Common myeloid progenitor, CD34-positive (primary cell): ENCODE data around the gene DNAH8.

Experiments used
- CTCF ChIA-PET: fragments of 350-600 bp; sonication (Branson Sonifier 250); formaldehyde crosslinking; loops from one replicate; lab custom pipeline; 2021; ENCODE audit warnings: antibody characterized with exemption; lab: Charles Lee
- POLR2A ChIA-PET: fragments of 350-600 bp; sonication (Branson Sonifier 250); formaldehyde crosslinking; loops from one replicate; lab custom pipeline; 2021; ENCODE audit warnings: antibody characterized with exemption; lab: Charles Lee
- DNase-seq, 3 donors: peaks; one replicate each; pipeline versions ENCODE4 v3.0.0 to v3.0.0-alpha.2; 2013
- H3K27ac ChIP-seq, 2 experiments: 1 replicate in 1 of 2; 2 replicates in 1 of 2; pipeline ENCODE4 v1.7.0; 2013; ENCODE audit warnings: inconsistent platforms in 2 of 2, low read length in 2 of 2, mild to moderate bottlenecking in 2 of 2, low read depth in 1 of 2, moderate library complexity in 1 of 2; ENCODE audit not compliant: severe bottlenecking in 2 of 2, insufficient read depth in 1 of 2, poor library complexity in 1 of 2
- H3K27me3 ChIP-seq, 5 experiments: replicated peaks in 2 of 5; 1 replicate in 3 of 5; 2 replicates in 2 of 5; pipeline versions ENCODE4 v1.6.1 to v1.7.0; 2013; ENCODE audit warnings: low read length in 4 of 5, mild to moderate bottlenecking in 2 of 5, moderate library complexity in 2 of 5, inconsistent platforms in 1 of 5; ENCODE audit not compliant: insufficient read depth in 5 of 5, control insufficient read depth in 4 of 5
- H3K36me3 ChIP-seq, 4 experiments: 1 replicate in 2 of 4; 2 replicates in 2 of 4; pipeline versions ENCODE4 v1.6.1 to v1.7.0; 2013; ENCODE audit warnings: low read length in 3 of 4, control low read depth in 1 of 4, mild to moderate bottlenecking in 1 of 4; ENCODE audit not compliant: control insufficient read depth in 4 of 4, insufficient read depth in 4 of 4
- H3K4me1 ChIP-seq, 4 experiments: 1 replicate in 3 of 4; 2 replicates in 1 of 4; pipeline versions ENCODE4 v1.6.1 to v1.7.1; 2013; ENCODE audit warnings: low read length in 3 of 4, mild to moderate bottlenecking in 3 of 4, control low read depth in 1 of 4, inconsistent platforms in 1 of 4, moderate library complexity in 1 of 4; ENCODE audit not compliant: control insufficient read depth in 4 of 4, insufficient read depth in 4 of 4; ENCODE audit errors: control extremely low read depth in 1 of 4
- H3K4me3 ChIP-seq, 7 experiments: 1 replicate in 4 of 7; 2 replicates in 3 of 7; pipeline versions ENCODE4 v1.5.1 to v1.7.0; 2013; ENCODE audit warnings: mild to moderate bottlenecking in 7 of 7, low read length in 6 of 7, moderate library complexity in 6 of 7, inconsistent platforms in 2 of 7, low read depth in 2 of 7, control low read depth in 1 of 7; ENCODE audit not compliant: insufficient read depth in 4 of 7, control insufficient read depth in 1 of 7; ENCODE audit errors: extremely low read depth in 1 of 7
- H3K9me3 ChIP-seq, 5 experiments: 1 replicate in 4 of 5; 2 replicates in 1 of 5; pipeline versions ENCODE4 v1.6.1 to v1.7.1; 2013; ENCODE audit warnings: low read length in 4 of 5, mild to moderate bottlenecking in 2 of 5, inconsistent platforms in 1 of 5, low read depth in 1 of 5, moderate library complexity in 1 of 5; ENCODE audit not compliant: control insufficient read depth in 4 of 5, insufficient read depth in 2 of 5; ENCODE audit errors: control extremely low read depth in 1 of 5
- WGBS: methylation state at CpG from one replicate; pipeline ENCODE4 v1.1.5; 2013; ENCODE audit not compliant: insufficient coverage; 5-methylcytosine and 5-hydroxymethylcytosine counted together

Gene DNAH8

GRCh38 chr6:38724343-38724742 lies 9.2 kb downstream of the DNAH8 start:
- Histone ChIP-seq H3K27me3 (no peaks in the 10 kb centered on the region), H3K4me3 (no peak overlapping the region), H3K4me1 (peaks cover 0 to 3% (median 0%) of the 10 kb centered on the region in 4 experiments), H3K9me3 (peaks cover 0 to 1% (median 0%) of the 10 kb centered on the region in 5 experiments), H3K36me3 (no peaks in the 10 kb centered on the region), H3K27ac (no peak overlapping the region)
- 100% methylated on average over 1 of the region's 5 CpGs for WGBS
- ChIA-PET CTCF (no interaction called here), POLR2A (no interaction called here)
- DNase-seq = no peak

DNA sequence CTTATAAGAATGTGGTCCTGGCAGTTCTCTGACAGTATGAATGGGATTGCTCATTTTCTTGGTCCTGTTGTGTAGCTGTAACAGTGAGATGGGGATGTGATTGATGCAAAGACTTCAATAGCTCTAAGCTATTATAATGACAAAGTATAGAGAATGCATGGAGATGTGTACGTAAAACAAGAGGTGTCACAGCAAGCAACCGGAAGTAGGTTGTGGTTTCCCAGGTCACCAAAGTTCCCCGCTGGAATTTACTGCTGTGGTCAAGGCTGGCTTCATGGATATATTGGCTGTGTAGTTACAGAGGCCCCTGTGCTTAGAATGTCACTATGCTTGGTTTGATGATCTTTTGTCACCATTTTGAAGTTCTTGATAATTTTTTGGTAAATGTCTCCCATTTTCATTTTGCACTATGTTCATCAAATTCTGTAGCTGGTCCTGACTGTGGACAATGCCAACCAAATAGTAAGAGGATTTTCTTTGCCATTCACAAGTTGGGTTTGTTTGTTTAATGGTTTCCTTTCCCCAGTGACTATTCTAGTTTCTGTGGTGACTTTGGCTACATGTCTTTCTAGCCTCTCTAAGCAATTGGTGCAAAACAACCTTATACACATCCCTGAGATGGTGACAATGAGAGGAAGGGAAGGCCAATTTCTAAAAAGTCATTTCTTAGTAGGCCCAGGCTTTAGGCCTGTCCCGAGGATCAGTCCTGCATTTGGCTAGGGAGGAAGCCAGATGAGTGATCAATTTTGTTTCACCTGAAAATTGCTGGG lies 10.5 kb downstream of the DNAH8 start:
- no peak overlapping the region for H3K4me3 ChIP-seq
- no peaks in the 10 kb centered on the region for H3K36me3 ChIP-seq
- POLR2A ChIA-PET = no interaction called here
- CTCF ChIA-PET = no interaction called here
- DNase-seq = peak in 2 of 3 donors; percentile 11 to 13
- peaks cover 0 to 1% (median 0%) of the 10 kb centered on the region in 5 experiments for H3K9me3 ChIP-seq
- H3K27ac ChIP-seq = no peak overlapping the region
- H3K27me3 ChIP-seq = no peaks in the 10 kb centered on the region
- peaks cover 0 to 3% (median 0%) of the 10 kb centered on the region in 4 experiments for H3K4me1 ChIP-seq
- WGBS = 36% methylated on average over 4 of the region's 4 CpGs

DNA sequence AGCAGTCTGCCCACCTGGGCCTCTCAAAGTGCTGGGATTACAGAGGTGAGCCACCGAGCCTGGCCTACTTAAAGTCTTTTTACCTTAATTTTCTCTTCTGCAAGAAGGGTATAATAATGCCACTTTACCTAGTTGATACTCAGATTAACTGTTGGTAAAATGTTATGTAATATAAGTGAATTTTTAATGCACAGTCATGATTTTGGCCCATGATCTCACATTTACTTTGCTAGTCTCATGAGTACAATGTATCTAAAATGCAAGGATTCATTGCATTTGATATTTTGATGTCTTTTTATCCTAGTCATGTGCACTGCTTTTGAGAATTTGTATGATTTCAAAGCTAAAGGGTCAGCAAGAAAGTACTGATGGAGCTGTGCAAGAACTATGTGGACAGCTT lies 13.1 kb downstream of the DNAH8 start:
- WGBS = no CpG with 5 or more reads among the region's 1 CpG
- DNase-seq = no peak
- CTCF ChIA-PET = no interaction called here

GRCh38 chr6:38730140-38730862 lies 15.2 kb downstream of the DNAH8 start:
- Histone ChIP-seq H3K9me3 (peaks cover 0 to 3% (median 2%) of the 10 kb centered on the region in 5 experiments), H3K27ac (no peak overlapping the region), H3K27me3 (no peaks in the 10 kb centered on the region), H3K4me1 (peaks cover 0 to 3% (median 0%) of the 10 kb centered on the region in 4 experiments), H3K36me3 (no peaks in the 10 kb centered on the region), H3K4me3 (no peak overlapping the region)
- 87% methylated on average over 3 of the region's 4 CpGs for WGBS
- POLR2A ChIA-PET = no interaction called here
- CTCF ChIA-PET = no interaction called here
- DNase-seq = no peak

More for the DNA sequence above, 13.1 kb downstream of the DNAH8 start:
- H3K36me3 ChIP-seq = no peaks in the 10 kb centered on the region
- H3K27me3 ChIP-seq = no peaks in the 10 kb centered on the region
- no peak overlapping the region for H3K27ac ChIP-seq
- H3K4me1 ChIP-seq = peaks cover 0 to 3% (median 0%) of the 10 kb centered on the region in 4 experiments
- POLR2A ChIA-PET = no interaction called here
- H3K4me3 ChIP-seq = no peak overlapping the region
- H3K9me3 ChIP-seq = no peaks in the 10 kb centered on the region

- CTCF ChIA-PET = no interaction called here
- WGBS = no CpG with 5 or more reads among the region's 3 CpGs
- no peak for DNase-seq
Measured at GRCh38 chr6:38736951-38737350, 21.8 kb downstream of the DNAH8 start.

GRCh38 chr6:38738261-38738660 lies 23.1 kb downstream of the DNAH8 start:
- Histone ChIP-seq H3K9me3 (peaks cover 0 to 8% (median 4%) of the 10 kb centered on the region in 5 experiments), H3K4me1 (no peaks in the 10 kb centered on the region), H3K27ac (no peak overlapping the region), H3K4me3 (no peak overlapping the region), H3K36me3 (no peaks in the 10 kb centered on the region), H3K27me3 (peaks cover 0 to 3% (median 0%) of the 10 kb centered on the region in 5 experiments)
- ChIA-PET POLR2A (no interaction called here), CTCF (no interaction called here)
- DNase-seq = no peak
- WGBS = 100% methylated on average over 1 of the region's 3 CpGs

More at GRCh38 chr6:38736951-38737350, 21.8 kb downstream of the DNAH8 start:
- Histone ChIP-seq H3K4me3 (no peak overlapping the region), H3K4me1 (no peaks in the 10 kb centered on the region), H3K27ac (no peak overlapping the region), H3K27me3 (peaks cover 0 to 3% (median 0%) of the 10 kb centered on the region in 5 experiments), H3K9me3 (peaks cover 0 to 8% (median 4%) of the 10 kb centered on the region in 5 experiments), H3K36me3 (no peaks in the 10 kb centered on the region)
- POLR2A ChIA-PET = no interaction called here

- Histone ChIP-seq H3K27ac (no peak overlapping the region), H3K36me3 (no peaks in the 10 kb centered on the region), H3K9me3 (peaks cover 0 to 8% (median 4%) of the 10 kb centered on the region in 5 experiments), H3K4me1 (no peaks in the 10 kb centered on the region), H3K4me3 (no peak overlapping the region), H3K27me3 (peaks cover 0 to 3% (median 0%) of the 10 kb centered on the region in 5 experiments)
- ChIA-PET POLR2A (no interaction called here), CTCF (interaction anchor here (0.7 kb wide), 1 partner anchor 1353 kb away, joined by 3 read pairs; no protein-coding TSS in a partner anchor)
- 100% methylated on average over 1 of the region's 5 CpGs for WGBS
- DNase-seq = no peak
Measured at GRCh38 chr6:38739532-38739931, 24.4 kb downstream of the DNAH8 start.
